H9 (cell line): ENCODE results near the gene PASD1. TPM values are rescaled to one million over a fixed set of nuclear protein-coding genes. Genes with fewer than 3 reads are reported as not detected.

Source experiments
- DNase-seq: peaks from one replicate; pipeline ENCODE4 v3.0.0-alpha.2; 2017
- H2AFZ ChIP-seq: one replicate; pipeline ENCODE4 v1.6.1; 2013; ENCODE audit warnings: mild to moderate bottlenecking, low read length, control low read depth, moderate library complexity
- H2AK5ac ChIP-seq: 2 replicates; pipeline ENCODE4 v1.6.1; 2013; ENCODE audit warnings: low read length, control low read depth, mixed read lengths; ENCODE audit not compliant: insufficient read length
- H2BK120ac ChIP-seq: one replicate; pipeline ENCODE4 v1.6.1; 2013; ENCODE audit warnings: low read depth, mild to moderate bottlenecking, low read length, control low read depth, inconsistent platforms; ENCODE audit not compliant: poor library complexity, severe bottlenecking
- H2BK12ac ChIP-seq: 2 replicates; pipeline ENCODE4 v1.6.1; 2013; ENCODE audit warnings: low read length, control low read depth, mixed read lengths, low read depth; ENCODE audit not compliant: insufficient read length
- H2BK15ac ChIP-seq: 2 replicates; pipeline ENCODE4 v1.6.1; 2013; ENCODE audit warnings: low read depth, low read length, control low read depth
- H2BK20ac ChIP-seq: one replicate; pipeline ENCODE4 v1.6.1; 2013; ENCODE audit warnings: low read depth, mild to moderate bottlenecking, low read length, control low read depth, inconsistent platforms; ENCODE audit not compliant: poor library complexity, severe bottlenecking
- H2BK5ac ChIP-seq: 2 replicates; pipeline ENCODE4 v1.6.1; 2013; ENCODE audit warnings: low read length, control low read depth, mixed read lengths; ENCODE audit not compliant: insufficient read length
- H3K14ac ChIP-seq: 2 replicates; pipeline ENCODE4 v1.6.1; 2013; ENCODE audit warnings: low read length, control low read depth; ENCODE audit not compliant: insufficient read depth
- H3K18ac ChIP-seq: 2 replicates; pipeline ENCODE4 v1.6.1; 2013; ENCODE audit warnings: low read depth, mild to moderate bottlenecking, mixed read lengths, low read length, control low read depth; ENCODE audit not compliant: insufficient read length
- H3K23ac ChIP-seq: 2 replicates; pipeline ENCODE4 v1.6.1; 2013; ENCODE audit warnings: low read length, control low read depth, mixed read lengths, low read depth; ENCODE audit not compliant: insufficient read length
- H3K23me2 ChIP-seq: 2 replicates; pipeline ENCODE4 v1.6.1; 2013; ENCODE audit warnings: low read depth, mild to moderate bottlenecking, mixed read lengths, low read length, control low read depth; ENCODE audit not compliant: insufficient read length, poor library complexity, severe bottlenecking
- H3K27ac ChIP-seq: 2 replicates; pipeline ENCODE4 v1.5.1; 2013; ENCODE audit warnings: low read length, control low read depth, mixed read lengths, low read depth; ENCODE audit not compliant: insufficient read length
- H3K27me3 ChIP-seq: 2 replicates; pipeline ENCODE4 v1.6.1; 2013; ENCODE audit warnings: low read length, control low read depth, inconsistent platforms; ENCODE audit not compliant: insufficient read depth
- H3K4ac ChIP-seq: 2 replicates; pipeline ENCODE4 v1.6.1; 2013; ENCODE audit warnings: low read depth, mild to moderate bottlenecking, control low read depth, inconsistent platforms, low read length, moderate library complexity
- H3K4me1 ChIP-seq: 2 replicates; pipeline ENCODE4 v1.6.1; 2013; ENCODE audit warnings: low read length, control low read depth, inconsistent platforms; ENCODE audit not compliant: insufficient read depth
- H3K4me2 ChIP-seq: 2 replicates; pipeline ENCODE4 v1.6.1; 2013; ENCODE audit warnings: low read length, control low read depth, mixed read lengths; ENCODE audit not compliant: insufficient read length, insufficient read depth
- H3K56ac ChIP-seq: 2 replicates; pipeline ENCODE4 v1.6.1; 2013; ENCODE audit warnings: low read depth, mild to moderate bottlenecking, mixed read lengths, low read length, control low read depth; ENCODE audit not compliant: insufficient read length
- H3K79me1 ChIP-seq: 2 replicates; pipeline ENCODE4 v1.6.1; 2013; ENCODE audit warnings: low read depth, mild to moderate bottlenecking, moderate library complexity, low read length, control low read depth, inconsistent platforms; ENCODE audit not compliant: insufficient read depth, poor library complexity, severe bottlenecking
- H3K79me2 ChIP-seq: 2 replicates; pipeline ENCODE4 v1.6.1; 2013; ENCODE audit warnings: low read length, control low read depth, inconsistent platforms; ENCODE audit not compliant: insufficient read depth
- H3K9ac ChIP-seq: 2 replicates; pipeline ENCODE4 v1.6.1; 2013; ENCODE audit warnings: low read length, control low read depth, mixed read lengths; ENCODE audit not compliant: insufficient read length; ENCODE audit errors: extremely low read depth
- H3K9me3 ChIP-seq: one replicate; pipeline ENCODE4 v1.6.1; 2013; ENCODE audit warnings: low read depth, low read length, inconsistent platforms; ENCODE audit not compliant: control insufficient read depth
- H3T11ph ChIP-seq: one replicate; pipeline ENCODE4 v1.6.1; 2013; ENCODE audit warnings: mild to moderate bottlenecking, low read length, control low read depth, inconsistent platforms
- H4K20me1 ChIP-seq: one replicate; pipeline ENCODE4 v1.6.1; 2013; ENCODE audit not compliant: control insufficient read depth, insufficient read length, insufficient read depth
- H4K5ac ChIP-seq: 2 replicates; pipeline ENCODE4 v1.6.1; 2013; ENCODE audit warnings: low read depth, mild to moderate bottlenecking, mixed read lengths, low read length, control low read depth; ENCODE audit not compliant: insufficient read length
- H4K8ac ChIP-seq: replicated peaks from 2 replicates; pipeline ENCODE4 v1.6.1; 2013; ENCODE audit warnings: low read length, control low read depth, mixed read lengths, low read depth; ENCODE audit not compliant: insufficient read length
- H4K91ac ChIP-seq: 2 replicates; pipeline ENCODE4 v1.6.1; 2013; ENCODE audit warnings: low read depth, mild to moderate bottlenecking, moderate library complexity, mixed read lengths, low read length, control low read depth; ENCODE audit not compliant: insufficient read length
- H3K27ac Mint-ChIP-seq, 3 experiments: 2 replicates in 2 of 3; 3 replicates in 1 of 3; pipeline ENCODE4 v1.8.0; 2020 to 2021; ENCODE audit warnings: mixed read lengths in 3 of 3, mild to moderate bottlenecking in 1 of 3, moderate library complexity in 1 of 3
- H3K27me3 Mint-ChIP-seq: 2 replicates; pipeline ENCODE4 v1.8.0; 2021; ENCODE audit warnings: low read depth, mild to moderate bottlenecking, moderate library complexity, mixed read lengths
- H3K36me3 Mint-ChIP-seq, 3 experiments: 2 replicates in 2 of 3; 3 replicates in 1 of 3; pipeline ENCODE4 v1.8.0; 2020 to 2021; ENCODE audit warnings: low read depth in 3 of 3, mixed read lengths in 3 of 3; ENCODE audit not compliant: insufficient read depth in 1 of 3
- H3K4me1 Mint-ChIP-seq, 2 experiments: 2 replicates each; pipeline ENCODE4 v1.8.0; 2020; ENCODE audit warnings: mixed read lengths in 2 of 2
- H3K4me3 Mint-ChIP-seq, 2 experiments: 2 replicates in 1 of 2; 3 replicates in 1 of 2; pipeline ENCODE4 v1.8.0; 2020 to 2021; ENCODE audit warnings: mild to moderate bottlenecking in 2 of 2, mixed read lengths in 2 of 2, moderate library complexity in 1 of 2
- H3K9me3 Mint-ChIP-seq, 2 experiments: 2 replicates in 1 of 2; 3 replicates in 1 of 2; pipeline ENCODE4 v1.8.0; 2020; ENCODE audit warnings: mild to moderate bottlenecking in 2 of 2, mixed read lengths in 2 of 2, moderate library complexity in 1 of 2
- WGBS: extraction: QIAGEN DNeasy Blood & Tissue Kit; methylation state at CpG from one replicate; pipeline ENCODE4 v1.1.7; 2013; ENCODE audit warnings: missing lambda C conversion rate, low lambda C conversion rate, mixed read lengths; ENCODE audit not compliant: insufficient read length; ENCODE audit errors: extremely low coverage; 5-methylcytosine and 5-hydroxymethylcytosine counted together
- total RNA-seq: library from RNA; stranded (reverse); gene quantifications from 2 replicates; pipeline ENCODE4 v1.2.1, GENCODE V29; 2021
- TF ChIP-seq, protein P1 (sequence below): fragments of 200-600 bp; sonication (generic); conservative IDR thresholded peaks from 3 replicates; pipeline ENCODE4 v1.8.0; 2021; ENCODE audit warnings: antibody characterized with exemption, mild to moderate bottlenecking

The PASD1 gene
- total RNA-seq, 1 experiment from 2014 or later = not detected

DNA sequence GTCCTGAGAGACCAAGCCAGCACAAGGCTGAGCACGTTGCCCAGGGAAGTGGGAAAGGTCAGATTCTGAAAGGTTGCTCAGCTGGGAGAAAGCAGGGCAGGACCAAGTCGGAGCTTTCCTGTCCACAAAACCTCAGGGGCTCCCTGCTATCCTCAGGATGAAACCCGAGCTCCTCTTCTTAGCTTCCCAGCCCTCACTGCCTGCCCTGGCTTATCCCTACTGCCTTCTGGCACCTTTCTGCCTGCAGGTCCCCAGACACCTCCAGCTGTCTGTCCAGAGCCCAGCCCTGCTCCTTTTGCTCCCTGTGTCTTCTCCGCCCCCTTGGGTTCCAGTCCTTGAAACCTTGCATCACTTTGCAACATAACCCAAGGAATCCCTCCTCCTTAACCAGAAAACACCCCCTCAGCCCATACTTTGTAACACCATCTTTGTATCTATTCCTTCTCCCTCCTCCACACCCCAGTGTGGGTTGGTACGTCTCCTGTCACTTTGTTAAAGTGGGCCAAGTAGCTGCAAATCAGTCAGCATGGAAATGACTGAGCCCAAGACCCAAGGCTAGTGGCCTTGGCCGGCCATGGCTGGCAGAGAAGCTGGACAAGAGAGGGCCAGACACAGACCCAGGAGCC, 111.8 kb downstream of the PASD1 start:
- Histone ChIP-seq H4K20me1 (no peaks in the 10 kb centered on the region), H3K4ac (no peak overlapping the region), H3K79me1 (no peaks in the 10 kb centered on the region), H3K18ac (no peak overlapping the region), H3K14ac (no peak overlapping the region), H3K23ac (no peak overlapping the region), H2BK15ac (no peak overlapping the region), H2BK20ac (no peak overlapping the region), H4K91ac (no peak overlapping the region), H3K79me2 (no peaks in the 10 kb centered on the region), H3K4me1 (no peaks in the 10 kb centered on the region), H3K9ac (no peak overlapping the region), H2BK120ac (no peak overlapping the region), H2BK12ac (no peak overlapping the region), H4K5ac (no peak overlapping the region), H4K8ac (no peak overlapping the region), H3K27ac (no peak overlapping the region), H3K23me2 (no peaks in the 10 kb centered on the region), H3K4me2 (no peak overlapping the region), H3T11ph (no peak overlapping the region), H3K56ac (no peak overlapping the region), H2BK5ac (no peak overlapping the region), H2AK5ac (no peak overlapping the region), H3K9me3 (peaks cover 64% of the 10 kb centered on the region), H3K27me3 (no peaks in the 10 kb centered on the region), H2AFZ (no peak overlapping the region)
- H3K4me1 Mint-ChIP-seq = peaks cover 3 to 4% of the 10 kb centered on the region in 2 experiments; a peak in 1 of 4 replicates
- no peak overlapping the region for H3K27ac Mint-ChIP-seq
- WGBS = no CpG with 5 or more reads among the region's 6 CpGs
- H3K9me3 Mint-ChIP-seq = peaks cover 77 to 87% of the 10 kb centered on the region in 2 experiments
- peaks cover 4% of the 10 kb centered on the region for H3K27me3 Mint-ChIP-seq
- H3K36me3 Mint-ChIP-seq = no peaks in the 10 kb centered on the region; a peak in 2 of 7 replicates
- DNase-seq = no peak
- H3K4me3 Mint-ChIP-seq = no peak overlapping the region
- TF ChIP-seq, protein P1, sequence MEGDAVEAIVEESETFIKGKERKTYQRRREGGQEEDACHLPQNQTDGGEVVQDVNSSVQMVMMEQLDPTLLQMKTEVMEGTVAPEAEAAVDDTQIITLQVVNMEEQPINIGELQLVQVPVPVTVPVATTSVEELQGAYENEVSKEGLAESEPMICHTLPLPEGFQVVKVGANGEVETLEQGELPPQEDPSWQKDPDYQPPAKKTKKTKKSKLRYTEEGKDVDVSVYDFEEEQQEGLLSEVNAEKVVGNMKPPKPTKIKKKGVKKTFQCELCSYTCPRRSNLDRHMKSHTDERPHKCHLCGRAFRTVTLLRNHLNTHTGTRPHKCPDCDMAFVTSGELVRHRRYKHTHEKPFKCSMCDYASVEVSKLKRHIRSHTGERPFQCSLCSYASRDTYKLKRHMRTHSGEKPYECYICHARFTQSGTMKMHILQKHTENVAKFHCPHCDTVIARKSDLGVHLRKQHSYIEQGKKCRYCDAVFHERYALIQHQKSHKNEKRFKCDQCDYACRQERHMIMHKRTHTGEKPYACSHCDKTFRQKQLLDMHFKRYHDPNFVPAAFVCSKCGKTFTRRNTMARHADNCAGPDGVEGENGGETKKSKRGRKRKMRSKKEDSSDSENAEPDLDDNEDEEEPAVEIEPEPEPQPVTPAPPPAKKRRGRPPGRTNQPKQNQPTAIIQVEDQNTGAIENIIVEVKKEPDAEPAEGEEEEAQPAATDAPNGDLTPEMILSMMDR = no peak
